Testis (tissue), 3 donors: Measurements from ENCODE around the gene ZNF774. TPM values are rescaled to one million over a fixed set of nuclear protein-coding genes. Genes with fewer than 3 reads are reported as not detected.

ENCODE experiments used
- DNase-seq: peaks from one replicate; pipeline ENCODE4 v3.0.0-alpha.2; 2019
- H3K27ac ChIP-seq, 2 donors: fragments of 200-600 bp; sonication (generic); one replicate each; pipeline ENCODE4 v1.5.1; 2019
- H3K27me3 ChIP-seq: fragments of 200-600 bp; sonication (generic); one replicate; pipeline ENCODE4 v1.5.1; 2019
- H3K36me3 ChIP-seq: fragments of 200-600 bp; sonication (generic); one replicate; pipeline ENCODE4 v1.5.1; 2017; ENCODE audit warnings: low read depth; ENCODE audit errors: missing control alignments
- H3K4me1 ChIP-seq: fragments of 200-600 bp; sonication (generic); one replicate; pipeline ENCODE4 v1.5.1; 2019
- H3K4me3 ChIP-seq, 2 donors: fragments of 200-600 bp; sonication (generic); one replicate each; pipeline ENCODE4 v1.5.1; 2017 to 2019
- H3K9me3 ChIP-seq: fragments of 200-600 bp; sonication (generic); one replicate; pipeline ENCODE4 v1.5.1; 2017
- POLR2A ChIP-seq: fragments of 450-650 bp; IDR thresholded peaks from one replicate; pipeline ENCODE4 v1.6.1; 2017; ENCODE audit warnings: antibody characterized with exemption, mild to moderate bottlenecking, moderate library complexity
- WGBS, 2 donors: methylation state at CpG; one replicate each; pipeline ENCODE4 v1.1.5; 2018; 5-methylcytosine and 5-hydroxymethylcytosine counted together
- intact Hi-C: fragments of 100-400 bp; cut with DNase I; formaldehyde crosslinking; loops from one replicate; pipeline ENCODE4 v1.15.1; 2023; ENCODE audit warnings: low total_unique reads
- polyA plus RNA-seq: library from polyadenylated mRNA; stranded (reverse); fragments of 350-450 nt; fragmentation: Illumina TruSeq; extraction: RNeasy Lipid Tissue Mini Kit (QIAGEN cat#74804); gene quantifications from one replicate; pipeline ENCODE4 v1.2.3, GENCODE V29; 2014; ENCODE audit warnings: low read depth, low replicate concordance; ENCODE audit not compliant: insufficient read depth
- total RNA-seq, 2 donors: library from RNA; depleted of rRNA; stranded (reverse); fragments of >200 nt; gene quantifications; one replicate each; pipeline ENCODE4 v1.2.3, GENCODE V29; 2016
- TF ChIP-seq, protein P1 (sequence below), 3 experiments: fragments of 450-650 bp in 2 of 3; fragments of 200-600 bp in 1 of 3; sonication (generic) in 1 of 3; IDR thresholded peaks; one replicate each; pipeline ENCODE4 v1.5.1; 2016 to 2019; ENCODE audit warnings: antibody characterized with exemption in 3 of 3, mild to moderate bottlenecking in 2 of 3, moderate library complexity in 1 of 3

The ZNF774 gene
- total and polyA plus RNA-seq, 3 donors from 2014 or later, result 2.5 to 8.7 (median 5.6) TPM

GRCh38 chr15:90394748-90395442 is 42.8 kb downstream of the ZNF774 start:
- no peak for DNase-seq
- no peaks in the 10 kb centered on the region for H3K36me3 ChIP-seq
- H3K4me3 ChIP-seq, result no peak overlapping the region
- H3K27me3 ChIP-seq, result no peaks in the 10 kb centered on the region
- no peaks in the 10 kb centered on the region for H3K9me3 ChIP-seq
- peaks cover 10% of the 10 kb centered on the region for H3K4me1 ChIP-seq
- intact Hi-C loops, result no loop called here
- H3K27ac ChIP-seq, result no peak overlapping the region
- 81 to 84% methylated on average over 12 of the region's 12 CpGs for WGBS, 2 donors
- TF ChIP-seq, protein P1, sequence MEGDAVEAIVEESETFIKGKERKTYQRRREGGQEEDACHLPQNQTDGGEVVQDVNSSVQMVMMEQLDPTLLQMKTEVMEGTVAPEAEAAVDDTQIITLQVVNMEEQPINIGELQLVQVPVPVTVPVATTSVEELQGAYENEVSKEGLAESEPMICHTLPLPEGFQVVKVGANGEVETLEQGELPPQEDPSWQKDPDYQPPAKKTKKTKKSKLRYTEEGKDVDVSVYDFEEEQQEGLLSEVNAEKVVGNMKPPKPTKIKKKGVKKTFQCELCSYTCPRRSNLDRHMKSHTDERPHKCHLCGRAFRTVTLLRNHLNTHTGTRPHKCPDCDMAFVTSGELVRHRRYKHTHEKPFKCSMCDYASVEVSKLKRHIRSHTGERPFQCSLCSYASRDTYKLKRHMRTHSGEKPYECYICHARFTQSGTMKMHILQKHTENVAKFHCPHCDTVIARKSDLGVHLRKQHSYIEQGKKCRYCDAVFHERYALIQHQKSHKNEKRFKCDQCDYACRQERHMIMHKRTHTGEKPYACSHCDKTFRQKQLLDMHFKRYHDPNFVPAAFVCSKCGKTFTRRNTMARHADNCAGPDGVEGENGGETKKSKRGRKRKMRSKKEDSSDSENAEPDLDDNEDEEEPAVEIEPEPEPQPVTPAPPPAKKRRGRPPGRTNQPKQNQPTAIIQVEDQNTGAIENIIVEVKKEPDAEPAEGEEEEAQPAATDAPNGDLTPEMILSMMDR (IDR thresholded peaks at IDR 0.05), result no peak
- no peak for TF ChIP-seq POLR2A

DNA sequence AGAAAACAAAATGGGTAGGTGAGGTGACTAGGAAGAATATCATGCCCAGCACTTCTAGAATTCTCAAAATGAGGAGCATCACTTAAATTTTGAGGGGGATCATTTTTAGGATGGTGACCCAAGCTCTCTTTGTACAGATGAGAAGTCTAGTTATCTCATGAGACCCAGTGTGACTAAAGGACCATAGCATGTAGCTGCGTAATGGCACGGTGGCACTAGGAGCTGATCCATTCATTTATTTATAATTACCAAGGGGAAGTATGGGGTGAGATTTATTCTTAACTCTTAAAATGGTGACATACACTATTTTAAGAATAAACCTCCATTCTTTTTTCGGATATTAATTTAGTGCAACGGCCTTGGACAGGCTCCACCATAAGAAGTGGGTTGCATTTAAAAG is 44.2 kb downstream of the ZNF774 start:
- Histone ChIP-seq H3K4me3 (no peak overlapping the region), H3K36me3 (no peaks in the 10 kb centered on the region), H3K27me3 (no peaks in the 10 kb centered on the region), H3K27ac (no peak overlapping the region), H3K4me1 (peaks cover 18% of the 10 kb centered on the region), H3K9me3 (no peaks in the 10 kb centered on the region)
- TF ChIP-seq, protein P1 (IDR thresholded peaks at IDR 0.05), result no peak
- no peak for TF ChIP-seq POLR2A
- intact Hi-C loops, result no loop called here
- no peak for DNase-seq
- 74% methylated on average over 4 of the region's 4 CpGs for WGBS, 2 donors

DNA sequence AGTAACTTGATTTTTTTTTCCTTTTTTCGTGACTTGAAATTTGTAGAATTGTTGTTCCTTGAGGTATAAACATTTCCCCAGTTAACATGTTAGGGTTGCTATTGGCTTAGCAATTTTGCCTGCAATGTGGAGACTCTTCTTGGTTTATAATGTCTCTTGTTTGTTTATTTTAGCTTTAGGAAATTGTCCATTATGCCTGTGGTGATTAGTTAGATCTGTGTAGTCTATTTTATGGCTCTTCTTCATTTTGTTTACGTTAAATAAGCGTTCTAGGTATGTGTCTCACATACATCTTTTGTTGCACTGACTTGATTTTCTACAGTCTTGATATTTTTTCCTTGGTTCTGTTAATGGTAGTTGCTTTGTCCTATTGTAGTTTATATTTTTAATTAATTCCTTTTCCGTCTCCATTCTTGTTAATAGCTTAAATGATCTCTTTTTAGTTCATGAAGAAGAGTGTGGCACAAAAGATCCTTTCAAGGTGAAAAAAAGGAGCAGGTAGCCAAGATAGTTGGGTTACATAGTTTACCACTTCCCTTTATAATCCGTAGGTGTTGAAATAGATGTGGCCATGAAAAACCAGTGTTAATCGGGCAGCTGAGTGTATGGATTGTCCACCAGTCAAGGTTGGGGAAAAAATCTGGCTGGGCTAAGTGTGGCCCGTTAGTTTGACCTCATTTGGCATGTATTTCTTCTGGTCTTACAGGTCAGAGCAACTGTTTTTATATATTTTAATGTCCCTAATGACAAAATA is 48.1 kb downstream of the ZNF774 start:
- Histone ChIP-seq H3K9me3 (no peaks in the 10 kb centered on the region), H3K27ac (peak overlapping the region in 1 of 2 donors; percentile 65), H3K27me3 (no peaks in the 10 kb centered on the region), H3K4me1 (peaks cover 30% of the 10 kb centered on the region), H3K4me3 (no peak overlapping the region), H3K36me3 (no peaks in the 10 kb centered on the region)
- no peak for DNase-seq
- WGBS, 2 donors, result 74 to 82% methylated on average over 7 of the region's 7 CpGs
- TF ChIP-seq POLR2A, result no peak
- TF ChIP-seq, protein P1 (IDR thresholded peaks at IDR 0.05), result no peak
- intact Hi-C loops, result no loop called here

DNA sequence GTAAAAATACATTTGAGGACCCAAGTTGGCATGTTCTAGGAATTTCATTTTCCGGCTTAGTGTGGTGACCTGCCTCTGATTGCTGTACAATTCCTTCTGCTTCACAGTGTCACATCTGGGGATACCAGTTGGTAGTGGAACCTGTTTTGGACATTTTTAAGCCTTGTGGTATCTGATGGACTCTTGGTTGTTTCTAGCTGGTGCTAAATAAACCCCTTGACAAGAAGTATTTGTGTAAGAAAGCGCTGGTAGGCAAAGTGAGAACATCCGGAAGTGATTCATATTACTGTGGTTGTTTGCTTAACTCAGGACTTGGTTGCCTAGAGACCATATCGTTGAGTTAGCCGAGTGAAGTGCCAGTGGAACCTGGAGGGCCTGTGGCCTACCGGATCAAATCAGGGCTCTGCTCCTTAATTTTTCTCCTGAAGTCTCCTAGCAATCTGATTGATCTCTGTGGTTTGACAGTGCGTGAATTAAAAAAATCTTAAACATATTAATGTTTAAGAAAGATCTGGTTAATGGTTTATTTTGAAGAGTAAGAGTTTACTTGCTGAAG is 48.8 kb downstream of the ZNF774 start:
- H3K4me3 ChIP-seq, result no peak overlapping the region
- peak overlapping the region in 1 of 2 donors; percentile 65 for H3K27ac ChIP-seq
- peak; percentile 58 for DNase-seq
- intact Hi-C loops, result no loop called here
- TF ChIP-seq, protein P1 (IDR thresholded peaks at IDR 0.05), result no peak
- TF ChIP-seq POLR2A, result no peak
- H3K27me3 ChIP-seq, result no peaks in the 10 kb centered on the region
- 45 to 46% methylated on average over 7 of the region's 7 CpGs for WGBS, 2 donors
- peaks cover 27% of the 10 kb centered on the region for H3K4me1 ChIP-seq
- H3K36me3 ChIP-seq, result no peaks in the 10 kb centered on the region
- H3K9me3 ChIP-seq, result no peaks in the 10 kb centered on the region
